ENCODE data around the gene KY. TPM values are rescaled to one million over a fixed set of nuclear protein-coding genes. Genes with fewer than 3 reads are reported as not detected.

KY gene
- polyA plus RNA-seq, 1 donor (not counting 4 experiments of a cell fraction or from before 2014, with no cell fraction given), result not detected

- no peak for FAIRE-seq
- H3K36me3 ChIP-seq (ENCODE audit: control insufficient read depth in 2 of 2, extremely low read depth in 1 of 2, insufficient read depth in 2 of 2, low read length in 2 of 2), result no peaks in the 10 kb centered on the region
Observed at GRCh38 chr3:134615743-134616142, 35.1 kb downstream of the KY start.

GRCh38 chr3:134614955-134615354 lies 35.9 kb downstream of the KY start:
- no peaks in the 10 kb centered on the region for H3K9me1 ChIP-seq (ENCODE audit: control insufficient read depth, extremely low read depth, insufficient read depth, low read length)
- H3K27ac ChIP-seq (ENCODE audit: control insufficient read depth, insufficient read depth, low read length), result no peak overlapping the region
- dilution Hi-C loops (cut with MboI; ENCODE audit: extremely low pct_ligation_motif_present, low sequenced_read_pairs), result no loop called here
- FAIRE-seq (no peak), DNase-seq (ENCODE audit: low read depth, low spot score) (no peak)
- TF ChIP-seq CTCF (optimal IDR thresholded peaks at IDR 0.05 in 1 of 3, IDR thresholded peaks at IDR 0.05 in 1 of 3, conservative IDR thresholded peaks at IDR 0.05 in 1 of 3; ENCODE audit: extremely low read depth in 1 of 3, insufficient read depth in 2 of 3, low read length in 3 of 3), result no peak
- no peak for TF ChIP-seq EZH2 (IDR thresholded peaks at IDR 0.05; ENCODE audit: low read length)
- H3K27me3 ChIP-seq (ENCODE audit: control insufficient read depth, extremely low read depth, insufficient read depth, low read length), result peaks cover 3% of the 10 kb centered on the region
- H4K20me1 ChIP-seq (ENCODE audit: control insufficient read depth, extremely low read depth, insufficient read depth, low read length), result no peaks in the 10 kb centered on the region
- H3K4me3 ChIP-seq (ENCODE audit: control insufficient read depth in 2 of 3, extremely low read depth in 1 of 3, insufficient read depth in 2 of 3, low read depth in 1 of 3, low read length in 3 of 3), result no peak overlapping the region
- H3K9me3 ChIP-seq (ENCODE audit: control insufficient read depth, low read depth, low read length), result no peaks in the 10 kb centered on the region
- H3K4me1 ChIP-seq (ENCODE audit: control insufficient read depth, extremely low read depth, insufficient read depth, low read length), result no peaks in the 10 kb centered on the region
- H3K36me3 ChIP-seq (ENCODE audit: control insufficient read depth in 2 of 2, extremely low read depth in 1 of 2, insufficient read depth in 2 of 2, low read length in 2 of 2), result no peaks in the 10 kb centered on the region
- H3K4me2 ChIP-seq (ENCODE audit: control insufficient read depth, extremely low read depth, insufficient read depth, low read depth, low read length), result no peak overlapping the region
- H2AFZ ChIP-seq (ENCODE audit: control insufficient read depth, low read length), result no peak overlapping the region
- no peak overlapping the region for H3K9ac ChIP-seq (ENCODE audit: control insufficient read depth, extremely low read depth, insufficient read depth, low read length)
- H3K79me2 ChIP-seq (ENCODE audit: control insufficient read depth, insufficient read depth, low read length), result no peaks in the 10 kb centered on the region

More at GRCh38 chr3:134615743-134616142, 35.1 kb downstream of the KY start:
- H3K4me3 ChIP-seq (ENCODE audit: control insufficient read depth in 2 of 3, extremely low read depth in 1 of 3, insufficient read depth in 2 of 3, low read depth in 1 of 3, low read length in 3 of 3), result no peak overlapping the region
- dilution Hi-C loops (cut with MboI; ENCODE audit: extremely low pct_ligation_motif_present, low sequenced_read_pairs), result no loop called here
- no peak for DNase-seq (ENCODE audit: low read depth, low spot score)
- H3K27me3 ChIP-seq (ENCODE audit: control insufficient read depth, extremely low read depth, insufficient read depth, low read length), result peaks cover 7% of the 10 kb centered on the region
- no peaks in the 10 kb centered on the region for H3K4me1 ChIP-seq (ENCODE audit: control insufficient read depth, extremely low read depth, insufficient read depth, low read length)
- H3K27ac ChIP-seq (ENCODE audit: control insufficient read depth, insufficient read depth, low read length), result no peak overlapping the region
- no peaks in the 10 kb centered on the region for H3K9me3 ChIP-seq (ENCODE audit: control insufficient read depth, low read depth, low read length)
- H4K20me1 ChIP-seq (ENCODE audit: control insufficient read depth, extremely low read depth, insufficient read depth, low read length), result no peaks in the 10 kb centered on the region
- no peak overlapping the region for H3K9ac ChIP-seq (ENCODE audit: control insufficient read depth, extremely low read depth, insufficient read depth, low read length)
- no peaks in the 10 kb centered on the region for H3K9me1 ChIP-seq (ENCODE audit: control insufficient read depth, extremely low read depth, insufficient read depth, low read length)
- no peaks in the 10 kb centered on the region for H3K79me2 ChIP-seq (ENCODE audit: control insufficient read depth, insufficient read depth, low read length)
- no peak overlapping the region for H3K4me2 ChIP-seq (ENCODE audit: control insufficient read depth, extremely low read depth, insufficient read depth, low read depth, low read length)
- TF ChIP-seq EZH2 (IDR thresholded peaks at IDR 0.05; ENCODE audit: low read length), result no peak
- no peak for TF ChIP-seq CTCF (optimal IDR thresholded peaks at IDR 0.05 in 1 of 3, IDR thresholded peaks at IDR 0.05 in 1 of 3, conservative IDR thresholded peaks at IDR 0.05 in 1 of 3; ENCODE audit: extremely low read depth in 1 of 3, insufficient read depth in 2 of 3, low read length in 3 of 3)
- H2AFZ ChIP-seq (ENCODE audit: control insufficient read depth, low read length), result no peak overlapping the region

All from keratinocyte (primary cell).